Measurements from ENCODE around the gene RNASEL. TPM values are rescaled to one million over a fixed set of nuclear protein-coding genes. Genes with fewer than 3 reads are reported as not detected.

RNASEL gene
- total RNA-seq, 1 donor from 2014 or later, result 3.5 TPM

- H3K36me3 ChIP-seq, result no peaks in the 10 kb centered on the region
- H3K4me3 ChIP-seq, result no peak overlapping the region
- TF ChIP-seq CTCF (IDR thresholded peaks at IDR 0.05; ENCODE audit: borderline replicate concordance), result no peak
- H3K27ac ChIP-seq (replicated peaks), result no peak overlapping the region
- intact Hi-C loops (cut with micrococcal nuclease), result no loop called here
- DNase-seq, result no peak
- no peaks in the 10 kb centered on the region for H3K27me3 ChIP-seq (ENCODE audit: low read depth)
- peaks cover 39% of the 10 kb centered on the region for H3K4me1 ChIP-seq
- no peaks in the 10 kb centered on the region for H3K9me3 ChIP-seq (replicated peaks)
Measured at GRCh38 chr1:182596934-182597333, 7.9 kb upstream of the RNASEL start.

GRCh38 chr1:182595641-182596240 is 6.7 kb upstream of the RNASEL start:
- no peak overlapping the region for H3K27ac ChIP-seq (replicated peaks)
- H3K36me3 ChIP-seq, result no peaks in the 10 kb centered on the region
- intact Hi-C loops (cut with micrococcal nuclease), result no loop called here

GRCh38 chr1:182589931-182590330 is 875 bp upstream of the RNASEL start:
- Histone ChIP-seq H3K9me3 (replicated peaks) (no peaks in the 10 kb centered on the region), H3K27me3 (ENCODE audit: low read depth) (no peaks in the 10 kb centered on the region), H3K36me3 (peaks cover 5% of the 10 kb centered on the region), H3K4me1 (peaks cover 26% of the 10 kb centered on the region), H3K27ac (replicated peaks) (no peak overlapping the region), H3K4me3 (no peak overlapping the region)
- TF ChIP-seq CTCF (IDR thresholded peaks at IDR 0.05; ENCODE audit: borderline replicate concordance), result no peak
- DNase-seq, result no peak
- intact Hi-C loops (cut with micrococcal nuclease), result no loop called here

More at GRCh38 chr1:182595641-182596240, 6.7 kb upstream of the RNASEL start:
- TF ChIP-seq CTCF (IDR thresholded peaks at IDR 0.05; ENCODE audit: borderline replicate concordance), result peak; percentile 92
- Histone ChIP-seq H3K9me3 (replicated peaks) (no peaks in the 10 kb centered on the region), H3K27me3 (ENCODE audit: low read depth) (no peaks in the 10 kb centered on the region), H3K4me1 (peaks cover 27% of the 10 kb centered on the region), H3K4me3 (no peak overlapping the region)
- DNase-seq, result peak; percentile 59

GRCh38 chr1:182589520-182589919 is 464 bp upstream of the RNASEL start:
- no peak for TF ChIP-seq CTCF (IDR thresholded peaks at IDR 0.05; ENCODE audit: borderline replicate concordance)
- Histone ChIP-seq H3K4me3 (peak overlapping the region; percentile 79), H3K27me3 (ENCODE audit: low read depth) (no peaks in the 10 kb centered on the region), H3K9me3 (replicated peaks) (no peaks in the 10 kb centered on the region), H3K4me1 (peaks cover 30% of the 10 kb centered on the region), H3K36me3 (peaks cover 5% of the 10 kb centered on the region), H3K27ac (replicated peaks) (peak overlapping the region; percentile 94)
- intact Hi-C loops (cut with micrococcal nuclease), result no loop called here
- DNase-seq, result no peak

DNA sequence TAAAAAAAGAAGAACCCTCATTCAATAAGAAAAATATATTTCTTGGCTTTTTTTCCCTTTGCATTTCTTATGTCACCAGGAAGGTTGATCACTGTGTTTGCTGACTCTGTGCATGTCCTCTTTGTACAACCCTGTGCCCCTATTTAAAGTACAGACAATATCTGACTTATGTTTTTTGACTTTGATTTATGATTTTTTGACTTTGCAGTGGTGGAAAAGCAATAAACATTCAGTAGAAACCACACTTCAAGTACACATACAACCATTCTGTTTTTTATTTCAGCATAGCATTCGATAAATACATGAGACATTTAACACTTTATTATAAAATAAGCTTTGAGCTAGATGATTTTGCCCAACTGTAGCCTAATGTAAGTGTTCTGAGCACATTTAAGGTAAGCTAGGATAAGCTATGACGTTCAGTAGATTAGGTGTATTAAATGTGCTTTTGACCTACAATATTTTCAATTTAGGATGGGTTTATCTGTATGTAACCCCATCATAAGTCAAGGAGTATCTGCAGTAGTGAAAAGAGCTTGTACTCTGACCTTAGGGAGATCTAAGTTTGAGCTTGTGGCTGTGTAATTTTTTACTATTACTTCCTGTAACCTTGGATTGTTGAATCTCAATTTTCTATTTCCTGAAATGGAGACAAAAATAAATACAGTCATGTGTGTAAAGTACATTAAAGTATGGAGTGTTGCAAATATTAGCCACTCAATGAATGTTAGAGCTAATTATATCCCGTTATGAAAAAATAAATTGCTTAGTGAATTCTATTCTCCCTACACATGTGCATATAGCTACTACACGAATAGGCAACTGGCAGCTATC is 1.2 kb downstream of the RNASEL start:
- H3K36me3 ChIP-seq, result peaks cover 13% of the 10 kb centered on the region
- H3K4me3 ChIP-seq, result peak overlapping the region; percentile 79
- H3K27me3 ChIP-seq (ENCODE audit: low read depth), result no peaks in the 10 kb centered on the region
- intact Hi-C loops (cut with micrococcal nuclease), result no loop called here
- H3K9me3 ChIP-seq (replicated peaks), result no peaks in the 10 kb centered on the region
- H3K4me1 ChIP-seq, result peaks cover 41% of the 10 kb centered on the region
- no peak for DNase-seq
- TF ChIP-seq CTCF (IDR thresholded peaks at IDR 0.05; ENCODE audit: borderline replicate concordance), result no peak
- H3K27ac ChIP-seq (replicated peaks), result peak overlapping the region; percentile 94

Data from left ventricle myocardium inferior (tissue), 1 donor.